OCI-LY1 (cell line): ENCODE results near the gene TGFBR1.

Experiments
- CTCF ChIP-seq: fragments of 200-600 bp; sonication (generic), shearing (Covaris generic); IDR thresholded peaks from 2 replicates; pipeline ENCODE4 v1.5.1; 2017; ENCODE audit warnings: mild to moderate bottlenecking, antibody characterized with exemption, low read length, moderate library complexity, mixed read lengths
- EZH2 ChIP-seq: fragments of 200-600 bp; sonication (generic), shearing (Covaris generic); IDR thresholded peaks from 2 replicates; pipeline ENCODE4 v1.8.0; 2017; ENCODE audit warnings: borderline replicate concordance, mixed run types, mild to moderate bottlenecking, antibody characterized with exemption, low read length, moderate library complexity, mixed read lengths

GRCh38 chr9:99062549-99062948 lies 42.4 kb upstream of the TGFBR1 start:
- TF ChIP-seq CTCF (no peak), EZH2 (no peak)
